Muscle layer of colon (tissue), 2 donors: Measurements from ENCODE around the gene ANKRD49.

Experiments used
- H3K27ac ChIP-seq: one replicate; pipeline ENCODE4 v1.7.0; 2013; ENCODE audit warnings: low read depth, mild to moderate bottlenecking, low read length, moderate library complexity
- H3K27me3 ChIP-seq, 2 donors: one replicate each; pipeline ENCODE4 v1.7.0; 2013; ENCODE audit warnings: low read length in 2 of 2, mild to moderate bottlenecking in 2 of 2; ENCODE audit not compliant: insufficient read depth in 2 of 2, control insufficient read depth in 1 of 2
- H3K36me3 ChIP-seq: one replicate; pipeline ENCODE4 v1.7.0; 2013; ENCODE audit warnings: mild to moderate bottlenecking, low read length; ENCODE audit not compliant: insufficient read depth
- H3K4me1 ChIP-seq: one replicate; pipeline ENCODE4 v1.7.0; 2013; ENCODE audit warnings: mild to moderate bottlenecking, low read length; ENCODE audit not compliant: insufficient read depth
- H3K4me3 ChIP-seq, 2 donors: one replicate each; pipeline ENCODE4 v1.7.0; 2013; ENCODE audit warnings: low read length in 2 of 2, low read depth in 1 of 2, mild to moderate bottlenecking in 1 of 2, moderate library complexity in 1 of 2
- H3K9ac ChIP-seq: one replicate; pipeline ENCODE4 v1.7.0; 2013; ENCODE audit warnings: low read length
- H3K9me3 ChIP-seq: one replicate; pipeline ENCODE4 v1.7.0; 2013; ENCODE audit warnings: mild to moderate bottlenecking, low read length
- donor health status: abdominal sarcoma.
- donor health status: Adenocarcinoma of cecum.

ANKRD49 gene

GRCh38 chr11:94493281-94494125, at the start of gene ANKRD49, which contains the start of gene MRE11:
TSS of gene ANKRD49 (plus strand) at chr11:94493984. CDS start at chr11:94496694, 2,710 bp downstream.
TSS of gene MRE11 (minus strand) at chr11:94493844. CDS start at chr11:94492801, 1,043 bp downstream.
- Histone ChIP-seq H3K9ac (peak within 1 kb of the TSS; percentile 95), H3K4me3 (peak within 1 kb of the TSS; percentile 80 to 98), H3K27me3 (no peaks in the 10 kb centered on the region), H3K36me3 (peaks cover 30% of the 10 kb centered on the region), H3K27ac (peak within 1 kb of the TSS; percentile 85), H3K9me3 (no peaks in the 10 kb centered on the region), H3K4me1 (peaks cover 19% of the 10 kb centered on the region)

- Histone ChIP-seq H3K9me3 (no peaks in the 10 kb centered on the region), H3K27ac (no peak overlapping the region), H3K36me3 (peaks cover 32% of the 10 kb centered on the region), H3K4me1 (no peaks in the 10 kb centered on the region), H3K27me3 (no peaks in the 10 kb centered on the region), H3K9ac (no peak overlapping the region), H3K4me3 (no peak overlapping the region)
Measured at GRCh38 chr11:94445641-94446040, 48.1 kb upstream of the ANKRD49 start.

- H3K9ac ChIP-seq: no peak overlapping the region
- peaks cover 27% of the 10 kb centered on the region for H3K36me3 ChIP-seq
- H3K27ac ChIP-seq: no peak overlapping the region
- H3K27me3 ChIP-seq: no peaks in the 10 kb centered on the region
- H3K9me3 ChIP-seq: no peaks in the 10 kb centered on the region
- H3K4me3 ChIP-seq: no peak overlapping the region
- no peaks in the 10 kb centered on the region for H3K4me1 ChIP-seq
Measured at GRCh38 chr11:94447149-94447548, 46.6 kb upstream of the ANKRD49 start.

GRCh38 chr11:94449029-94449428, 44.8 kb upstream of the ANKRD49 start:
- Histone ChIP-seq H3K27me3 (no peaks in the 10 kb centered on the region), H3K4me3 (no peak overlapping the region), H3K36me3 (peaks cover 19% of the 10 kb centered on the region), H3K9ac (no peak overlapping the region), H3K4me1 (no peaks in the 10 kb centered on the region), H3K9me3 (no peaks in the 10 kb centered on the region), H3K27ac (no peak overlapping the region)

GRCh38 chr11:94449437-94449836, 44.3 kb upstream of the ANKRD49 start:
- no peaks in the 10 kb centered on the region for H3K4me1 ChIP-seq
- H3K36me3 ChIP-seq: peaks cover 19% of the 10 kb centered on the region
- H3K27me3 ChIP-seq: no peaks in the 10 kb centered on the region
- no peak overlapping the region for H3K4me3 ChIP-seq
- no peaks in the 10 kb centered on the region for H3K9me3 ChIP-seq
- H3K27ac ChIP-seq: no peak overlapping the region
- H3K9ac ChIP-seq: no peak overlapping the region

- no peaks in the 10 kb centered on the region for H3K9me3 ChIP-seq
- H3K4me1 ChIP-seq: no peaks in the 10 kb centered on the region
- no peak overlapping the region for H3K9ac ChIP-seq
- H3K4me3 ChIP-seq: no peak overlapping the region
- peaks cover 17% of the 10 kb centered on the region for H3K36me3 ChIP-seq
- no peak overlapping the region for H3K27ac ChIP-seq
- H3K27me3 ChIP-seq: no peaks in the 10 kb centered on the region
Measured at GRCh38 chr11:94450048-94450447, 43.7 kb upstream of the ANKRD49 start.

GRCh38 chr11:94452988-94453387, 40.8 kb upstream of the ANKRD49 start:
- Histone ChIP-seq H3K4me3 (no peak overlapping the region), H3K9ac (no peak overlapping the region), H3K9me3 (no peaks in the 10 kb centered on the region), H3K36me3 (peaks cover 5% of the 10 kb centered on the region), H3K27me3 (no peaks in the 10 kb centered on the region), H3K27ac (no peak overlapping the region), H3K4me1 (no peaks in the 10 kb centered on the region)

GRCh38 chr11:94454301-94454700, 39.5 kb upstream of the ANKRD49 start:
- Histone ChIP-seq H3K4me3 (no peak overlapping the region), H3K9ac (no peak overlapping the region), H3K27ac (no peak overlapping the region), H3K9me3 (no peaks in the 10 kb centered on the region), H3K36me3 (peaks cover 4% of the 10 kb centered on the region), H3K27me3 (no peaks in the 10 kb centered on the region), H3K4me1 (no peaks in the 10 kb centered on the region)

- no peaks in the 10 kb centered on the region for H3K4me1 ChIP-seq
- H3K36me3 ChIP-seq: peaks cover 7% of the 10 kb centered on the region
- no peaks in the 10 kb centered on the region for H3K9me3 ChIP-seq
- no peak overlapping the region for H3K9ac ChIP-seq
- H3K27ac ChIP-seq: no peak overlapping the region
- H3K27me3 ChIP-seq: no peaks in the 10 kb centered on the region
- no peak overlapping the region for H3K4me3 ChIP-seq
Measured at GRCh38 chr11:94455861-94456260, 37.9 kb upstream of the ANKRD49 start.

GRCh38 chr11:94457118-94458029, 36.4 kb upstream of the ANKRD49 start:
- peaks cover 7% of the 10 kb centered on the region for H3K36me3 ChIP-seq
- no peak overlapping the region for H3K9ac ChIP-seq
- H3K9me3 ChIP-seq: no peaks in the 10 kb centered on the region
- no peak overlapping the region for H3K27ac ChIP-seq
- no peaks in the 10 kb centered on the region for H3K4me1 ChIP-seq
- no peak overlapping the region for H3K4me3 ChIP-seq
- H3K27me3 ChIP-seq: no peaks in the 10 kb centered on the region

GRCh38 chr11:94459576-94459975, 34.2 kb upstream of the ANKRD49 start:
- no peak overlapping the region for H3K27ac ChIP-seq
- no peak overlapping the region for H3K9ac ChIP-seq
- no peaks in the 10 kb centered on the region for H3K9me3 ChIP-seq
- no peak overlapping the region for H3K4me3 ChIP-seq
- no peaks in the 10 kb centered on the region for H3K27me3 ChIP-seq
- peaks cover 7% of the 10 kb centered on the region for H3K36me3 ChIP-seq
- no peaks in the 10 kb centered on the region for H3K4me1 ChIP-seq
